ENCODE measurements around the gene SLC2A13.
"Not testable (repeated sequence)": the region's sequence is repeated elsewhere in the genome, so short reads cannot be mapped to it uniquely, and the experiment has no call there.

The SLC2A13 gene

GRCh38 chr12:40034156-40034555 is 71.7 kb downstream of the SLC2A13 start:
- DNase-seq = no peak

GRCh38 chr12:40033242-40033630 is 72.6 kb downstream of the SLC2A13 start:
- no peak for DNase-seq

- no peak for DNase-seq
These were observed 73.2 kb downstream of the SLC2A13 start for GRCh38 chr12:40032433-40033241.

- DNase-seq = peak; percentile 52
These were observed 73.9 kb downstream of the SLC2A13 start for GRCh38 chr12:40031965-40032364.

- DNase-seq = not testable (repeated sequence)
These were observed 74.9 kb downstream of the SLC2A13 start for GRCh38 chr12:40030970-40031369.

- no peak for DNase-seq
These were observed 77.6 kb downstream of the SLC2A13 start for GRCh38 chr12:40028296-40028695.

- DNase-seq = no peak
These were observed 83.0 kb downstream of the SLC2A13 start for GRCh38 chr12:40022850-40023249.

- no peak for DNase-seq
These were observed 85.6 kb downstream of the SLC2A13 start for GRCh38 chr12:40020261-40020691.

GRCh38 chr12:40017488-40017887 is 88.4 kb downstream of the SLC2A13 start:
- DNase-seq = no peak

- DNase-seq = no peak
These were observed 88.9 kb downstream of the SLC2A13 start for GRCh38 chr12:40016980-40017379.

GRCh38 chr12:40015881-40016280 is 90.0 kb downstream of the SLC2A13 start:
- no peak for DNase-seq

GRCh38 chr12:40015345-40015744 is 90.5 kb downstream of the SLC2A13 start:
- no peak for DNase-seq

- no peak for DNase-seq
These were observed 92.0 kb downstream of the SLC2A13 start for GRCh38 chr12:40013847-40014246.

- no peak for DNase-seq
These were observed 92.6 kb downstream of the SLC2A13 start for GRCh38 chr12:40013292-40013691.

GRCh38 chr12:40012711-40013110 is 93.2 kb downstream of the SLC2A13 start:
- no peak for DNase-seq

GRCh38 chr12:40011775-40012129 is 94.1 kb downstream of the SLC2A13 start:
- DNase-seq = no peak

GRCh38 chr12:40010899-40011774 is 94.7 kb downstream of the SLC2A13 start:
- peak; percentile 80 for DNase-seq

GRCh38 chr12:40002178-40003169 is 103.4 kb downstream of the SLC2A13 start:
- no peak for DNase-seq

GRCh38 chr12:40001406-40001805 is 104.5 kb downstream of the SLC2A13 start:
- no peak for DNase-seq

GRCh38 chr12:40000884-40001283 is 105.0 kb downstream of the SLC2A13 start:
- no peak for DNase-seq

GRCh38 chr12:39993268-39993667 is 112.6 kb downstream of the SLC2A13 start:
- DNase-seq = no peak
